GM18520 (cell line): ENCODE data around the gene KLF1.
"Not testable (repeated sequence)": the region's sequence is repeated elsewhere in the genome, so short reads cannot be mapped to it uniquely, and the experiment has no call there.

ENCODE experiments used
- ATAC-seq: cut with Tn5 transposase; IDR thresholded peaks from one replicate; pipeline ENCODE4 v1.9.1; 2021; ENCODE audit not compliant: unreplicated experiment

KLF1 gene

GRCh38 chr19:12868540-12869112, 18.4 kb downstream of the KLF1 start:
- no peak for ATAC-seq

DNA sequence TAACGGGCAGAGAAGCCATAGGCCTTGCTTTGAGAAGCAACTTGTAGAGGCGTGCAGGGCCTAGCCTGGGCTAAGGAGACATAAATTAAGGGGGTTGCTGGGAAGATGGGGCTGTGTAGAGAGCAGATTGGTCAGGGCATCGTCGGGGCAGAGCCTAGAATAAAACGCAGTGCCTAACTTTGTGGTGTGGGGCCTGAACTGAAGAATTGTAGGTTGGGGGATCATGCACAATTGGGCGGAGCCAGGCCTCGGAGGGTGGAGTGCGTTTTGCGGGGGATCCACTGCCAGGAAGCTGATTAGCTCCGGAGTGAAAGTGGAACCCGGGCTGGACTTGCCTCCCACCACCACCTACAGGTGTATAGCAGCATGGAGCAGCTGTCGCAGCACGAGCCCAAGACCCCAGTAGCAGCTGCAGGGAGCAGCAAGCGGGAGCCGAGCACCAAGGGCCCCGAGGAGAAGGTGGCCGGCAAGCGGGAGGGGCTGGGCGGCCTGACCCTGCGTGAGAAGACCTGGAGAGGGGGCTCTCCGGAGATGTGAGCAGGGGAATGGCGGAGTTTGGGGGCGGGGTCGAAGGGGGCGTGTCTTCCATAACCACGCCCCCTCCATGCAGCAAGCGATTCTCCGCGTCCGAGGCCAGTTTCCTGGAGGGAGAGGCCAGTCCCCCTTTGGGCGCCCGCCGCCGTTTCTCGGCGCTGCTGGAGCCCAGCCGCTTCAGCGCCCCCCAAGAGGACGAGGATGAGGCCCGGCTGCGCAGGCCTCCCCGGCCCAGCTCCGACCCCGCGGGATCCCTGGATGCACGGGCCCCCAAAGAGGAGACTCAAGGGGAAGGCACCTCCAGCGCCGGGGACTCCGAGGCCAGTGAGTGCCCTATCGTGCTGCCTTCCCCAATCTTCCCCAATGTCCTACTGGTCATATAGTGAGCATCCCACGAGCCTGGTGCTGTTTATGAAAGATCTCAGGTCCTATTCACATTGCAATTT, 19.6 kb downstream of the KLF1 start:
- ATAC-seq: no peak

DNA sequence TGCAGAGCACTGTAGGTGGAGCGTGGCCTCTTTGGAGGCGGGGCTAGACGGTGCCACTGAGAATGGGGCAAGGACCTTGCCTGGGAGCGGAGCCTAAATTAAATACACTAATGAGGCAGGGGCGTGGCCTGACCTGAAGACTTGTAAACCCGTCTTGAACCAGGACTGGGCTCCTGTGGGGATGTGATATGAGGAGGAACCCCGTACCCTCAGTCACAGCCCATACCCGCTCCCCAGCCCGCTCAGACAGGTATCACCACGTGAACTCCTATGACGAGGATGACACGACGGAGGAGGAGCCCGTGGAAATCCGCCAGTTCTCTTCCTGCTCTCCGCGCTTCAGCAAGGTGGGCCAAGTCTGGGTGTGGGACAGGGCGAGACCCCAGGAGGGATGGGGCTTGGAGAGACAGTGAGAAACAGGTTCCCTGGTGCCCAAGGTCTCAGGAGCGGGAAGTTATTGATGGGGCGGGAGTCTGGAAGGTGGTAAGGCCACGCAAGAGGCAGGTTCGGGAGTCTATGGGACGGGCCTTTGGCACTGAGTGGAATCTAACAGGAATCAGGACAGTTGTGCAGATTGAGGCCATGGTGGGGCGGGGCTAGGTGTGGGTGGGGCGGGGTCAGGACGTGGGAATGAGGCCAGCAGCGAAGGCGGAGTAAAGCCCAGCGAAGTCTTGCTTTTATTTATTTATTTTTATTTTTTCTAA, 20.4 kb downstream of the KLF1 start:
- ATAC-seq: no peak

GRCh38 chr19:12865746-12866415, 21.1 kb downstream of the KLF1 start:
- no peak for ATAC-seq

- no peak for ATAC-seq
Measured at GRCh38 chr19:12864721-12865715, 22.0 kb downstream of the KLF1 start.

DNA sequence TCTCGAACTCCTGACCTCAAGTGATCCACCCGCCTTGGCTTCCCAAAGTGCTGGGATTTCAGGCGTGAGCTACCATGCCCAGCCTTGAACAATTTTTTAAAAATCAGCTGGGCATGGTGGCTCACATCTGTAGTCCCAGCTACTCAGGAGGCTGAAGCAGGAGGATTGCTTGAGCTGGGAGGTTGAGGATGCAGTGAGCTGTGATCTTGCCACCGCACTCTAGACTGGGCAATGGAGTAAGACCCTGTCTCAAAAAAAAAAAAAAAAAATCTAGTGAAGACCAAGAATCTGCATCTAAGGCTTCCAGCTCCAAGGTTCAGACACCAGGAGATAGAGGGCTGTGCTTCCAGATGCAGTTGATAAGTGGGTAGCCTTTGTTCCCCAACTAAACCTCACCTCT, 22.9 kb downstream of the KLF1 start:
- ATAC-seq: no peak

DNA sequence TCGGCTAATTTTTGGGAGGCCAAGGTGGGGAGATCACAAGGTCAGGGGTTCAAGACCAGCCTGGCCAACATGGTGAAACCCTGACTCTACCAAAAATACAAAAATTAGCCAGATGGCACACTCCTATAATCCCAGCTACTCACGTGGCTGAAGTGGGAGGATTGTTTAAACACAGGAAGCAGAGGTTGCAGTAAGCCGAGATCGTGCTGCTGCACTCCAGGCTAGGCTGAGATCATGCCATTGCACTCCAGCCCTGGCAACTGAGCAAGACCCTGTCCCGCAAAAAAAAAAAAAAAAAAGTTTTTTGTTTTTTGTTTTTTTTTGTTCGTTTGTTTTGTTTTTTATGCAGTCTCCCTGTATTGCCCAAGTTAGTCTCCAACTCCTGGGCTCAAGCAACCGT, 27.5 kb downstream of the KLF1 start:
- no peak for ATAC-seq

GRCh38 chr19:12858041-12858928, 28.7 kb downstream of the KLF1 start:
- ATAC-seq: no peak

- no peak for ATAC-seq
Measured at GRCh38 chr19:12856653-12857052, 30.3 kb downstream of the KLF1 start.

DNA sequence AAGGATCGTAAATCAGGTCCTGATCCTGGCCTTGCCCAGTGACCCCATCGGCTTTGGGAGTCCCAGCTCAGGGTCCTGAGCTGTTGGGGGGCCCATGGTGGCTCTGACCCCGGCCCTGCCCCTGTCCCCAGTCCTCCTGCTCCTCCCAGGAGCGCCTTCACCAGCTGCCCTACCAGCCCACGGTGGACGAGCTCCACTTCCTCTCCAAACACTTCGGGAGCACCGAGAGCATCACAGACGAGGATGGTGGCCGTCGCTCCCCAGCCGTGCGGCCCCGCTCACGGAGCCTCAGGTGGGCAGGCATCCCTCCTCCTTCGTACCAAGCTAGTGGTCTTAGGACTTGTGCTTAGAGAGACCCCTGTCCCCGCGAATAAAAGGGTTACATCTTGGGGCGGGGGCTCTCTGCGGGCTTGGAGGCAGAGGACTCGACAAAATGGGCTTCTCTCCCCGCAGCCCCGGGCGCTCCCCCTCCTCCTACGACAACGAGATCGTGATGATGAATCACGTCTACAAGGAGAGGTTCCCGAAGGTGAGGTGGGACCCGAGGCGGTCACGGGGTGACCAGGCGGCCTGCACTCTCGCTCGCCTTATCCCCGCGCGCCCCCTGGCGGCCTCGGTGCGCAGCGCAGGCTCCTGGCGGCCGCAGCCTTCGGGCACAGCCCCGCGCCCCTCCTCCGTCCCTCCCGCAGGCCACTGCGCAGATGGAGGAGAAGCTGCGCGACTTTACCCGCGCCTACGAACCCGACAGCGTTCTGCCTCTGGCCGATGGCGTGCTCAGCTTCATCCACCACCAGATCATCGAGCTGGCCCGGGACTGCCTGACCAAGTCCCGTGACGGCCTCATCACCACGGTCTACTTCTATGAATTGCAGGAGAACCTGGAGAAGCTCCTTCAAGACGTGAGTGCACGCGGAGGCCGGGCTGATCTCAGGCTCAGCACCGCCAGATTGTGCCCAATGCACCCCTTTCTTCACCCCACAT, 39.6 kb downstream of the KLF1 start:
- no peak for ATAC-seq

DNA sequence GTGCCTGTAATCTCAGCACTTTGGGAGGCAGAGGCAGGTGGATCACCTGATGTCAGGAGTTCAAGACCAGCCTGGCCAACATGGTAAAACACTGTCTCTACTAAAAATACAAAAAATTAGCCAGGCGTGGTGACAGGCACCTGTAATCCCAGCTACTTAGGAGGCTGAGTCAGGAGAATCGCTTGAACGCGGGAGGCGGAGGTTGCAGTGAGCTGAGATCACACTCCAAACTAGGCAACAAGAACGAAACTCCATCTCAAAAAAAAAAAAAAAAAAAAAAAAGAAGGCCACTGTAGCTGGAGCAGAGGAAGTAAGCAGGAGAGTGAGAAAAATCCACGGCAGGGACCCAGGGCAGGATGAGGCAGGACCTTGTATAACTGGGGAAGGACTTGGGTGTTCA, 40.4 kb downstream of the KLF1 start:
- ATAC-seq: not testable (repeated sequence)

DNA sequence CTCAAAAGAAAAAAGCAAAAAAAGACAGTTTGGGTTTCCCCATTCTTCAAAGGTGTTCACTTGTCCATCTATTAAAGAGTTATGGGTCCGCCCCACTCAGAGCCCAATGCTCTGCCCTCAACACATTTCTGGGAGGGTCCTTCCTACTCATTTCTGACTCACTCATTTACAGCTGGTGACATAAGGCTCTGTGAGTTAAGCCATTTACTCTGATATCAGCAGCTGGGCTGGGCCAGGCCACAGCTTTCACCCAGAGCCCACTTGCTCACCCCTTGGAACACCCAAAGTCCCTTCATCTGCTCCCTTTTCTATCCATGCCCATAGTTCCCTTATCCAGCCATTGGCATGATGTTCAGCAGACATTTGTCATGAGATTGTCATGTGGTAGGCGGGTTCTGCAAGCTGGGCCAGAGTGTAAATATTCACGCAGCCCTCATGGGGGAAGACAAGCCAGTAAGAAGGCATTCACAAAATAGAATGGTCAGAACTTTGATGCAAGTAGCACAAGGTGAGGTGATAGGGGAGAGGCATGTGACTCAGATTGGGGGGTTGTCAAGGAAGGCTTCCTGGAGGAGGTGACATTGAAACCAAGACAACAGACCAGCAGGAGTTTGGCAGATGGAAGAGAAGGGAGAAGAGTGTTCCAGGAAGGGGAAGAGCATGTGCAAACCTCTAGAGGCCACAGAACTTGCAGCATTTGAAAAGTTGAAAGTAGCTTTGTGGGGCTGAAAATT, 42.8 kb downstream of the KLF1 start:
- no peak for ATAC-seq

GRCh38 chr19:12843328-12843727, 43.7 kb downstream of the KLF1 start:
- ATAC-seq: no peak

DNA sequence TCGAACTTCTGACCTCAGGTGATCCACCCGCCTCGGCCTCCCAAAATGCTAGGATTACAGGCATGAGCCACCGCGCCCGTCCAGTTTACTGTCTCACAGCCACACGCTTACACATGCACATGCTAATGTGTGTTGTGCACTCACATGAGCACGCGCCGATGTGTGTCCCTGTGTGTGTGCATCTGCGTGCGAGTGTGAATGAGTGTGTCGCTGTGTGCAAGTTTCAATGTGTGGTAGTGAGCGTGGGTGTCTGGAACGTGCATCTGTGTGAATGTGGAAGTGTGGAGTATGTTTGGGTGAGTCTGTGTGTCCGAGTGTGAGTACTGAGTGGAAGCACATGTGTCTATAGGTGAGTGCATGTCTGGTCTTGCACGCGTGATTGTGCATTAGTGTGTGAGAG, 44.5 kb downstream of the KLF1 start:
- no peak for ATAC-seq

DNA sequence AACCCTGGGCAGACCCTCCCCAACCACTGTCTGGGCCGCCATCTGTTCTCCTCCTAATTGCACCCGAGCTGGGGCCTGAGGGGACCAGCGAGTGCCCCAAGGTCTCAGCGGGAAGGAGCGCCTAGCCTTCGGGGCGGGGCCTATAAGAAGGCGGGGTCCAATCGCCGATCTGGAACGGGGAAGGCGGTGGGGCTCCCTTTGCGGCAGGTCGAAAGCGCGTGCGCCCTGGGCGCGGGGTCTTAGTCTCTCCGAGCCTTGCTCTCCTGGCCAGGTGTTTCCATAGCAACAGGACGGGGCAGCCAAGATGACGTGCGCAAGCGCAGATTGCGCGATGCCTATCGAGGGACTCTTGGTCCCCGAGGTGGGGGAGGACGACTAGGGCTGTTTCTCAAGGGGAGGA, 45.9 kb downstream of the KLF1 start:
- ATAC-seq: no peak

DNA sequence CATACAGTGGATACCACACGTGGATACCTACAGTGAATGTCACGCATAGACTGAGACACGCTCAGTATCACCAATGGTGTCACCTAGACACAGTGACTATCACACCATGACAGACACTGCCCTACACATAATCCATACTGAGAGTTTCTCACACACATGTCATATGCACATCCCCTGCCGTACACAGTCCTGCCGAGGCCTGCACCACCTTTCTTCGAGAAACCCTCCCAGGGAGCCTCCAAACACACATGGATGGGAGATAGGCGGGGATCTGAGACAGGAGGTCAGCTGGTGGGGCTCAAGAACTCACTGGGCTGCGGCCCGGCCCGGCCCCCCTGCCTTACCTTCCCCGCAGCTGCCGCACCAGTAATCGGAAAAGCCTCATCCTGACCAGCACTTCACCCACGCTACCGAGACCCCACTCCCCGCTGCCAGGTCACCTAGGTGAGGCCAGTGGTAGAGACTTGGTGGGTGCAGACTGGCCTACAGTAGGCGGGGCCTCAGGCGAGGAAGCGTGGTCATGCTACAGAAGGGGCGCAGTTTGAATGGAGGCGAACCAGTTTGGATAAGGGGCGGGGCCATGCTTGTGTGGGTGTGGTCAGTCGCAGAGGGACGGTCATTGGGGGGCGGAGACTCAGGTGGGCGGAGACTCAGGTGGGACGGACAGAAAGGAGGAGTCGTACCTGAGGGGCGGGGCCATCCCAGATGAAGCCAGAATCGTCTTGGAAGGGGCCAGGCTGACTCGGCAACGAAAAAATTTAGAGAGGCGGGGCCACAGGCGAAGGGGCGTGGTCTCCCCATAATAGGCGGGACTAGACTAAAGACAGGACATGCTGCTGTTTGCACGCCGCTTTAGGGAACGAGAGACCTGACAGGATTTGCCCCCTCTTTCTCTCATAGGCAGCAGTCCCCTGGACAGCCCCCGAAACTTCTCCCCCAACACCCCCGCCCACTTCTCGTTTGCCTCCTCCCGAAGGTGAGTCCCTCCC, 46.6 kb downstream of the KLF1 start:
- ATAC-seq: no peak
